Mesothelial cell of epicardium (in vitro differentiated cells): ENCODE data around the gene MBP. TPM values are rescaled to one million over a fixed set of nuclear protein-coding genes. Genes with fewer than 3 reads are reported as not detected.

Source experiments
- DNase-seq, 2 experiments: peaks; one replicate each; pipeline ENCODE4 v3.0.0; 2021; ENCODE audit warnings: low spot score in 2 of 2; ENCODE audit not compliant: unreplicated experiment in 2 of 2
- H3K27ac Mint-ChIP-seq: 2 replicates; pipeline ENCODE4 v1.8.0; 2021; ENCODE audit warnings: mixed read lengths
- H3K27me3 Mint-ChIP-seq: 2 replicates; pipeline ENCODE4 v1.8.0; 2021; ENCODE audit warnings: low read depth, mixed read lengths
- H3K36me3 Mint-ChIP-seq: 2 replicates; pipeline ENCODE4 v1.8.0; 2021; ENCODE audit warnings: mixed read lengths
- H3K4me1 Mint-ChIP-seq: 2 replicates; pipeline ENCODE4 v1.8.0; 2021; ENCODE audit warnings: mixed read lengths
- H3K4me3 Mint-ChIP-seq: 2 replicates; pipeline ENCODE4 v1.8.0; 2021; ENCODE audit warnings: mild to moderate bottlenecking, moderate library complexity, mixed read lengths
- H3K9me3 Mint-ChIP-seq: 2 replicates; pipeline ENCODE4 v1.8.0; 2021; ENCODE audit warnings: mixed read lengths
- total RNA-seq: library from RNA; stranded (reverse); gene quantifications from 3 replicates; pipeline ENCODE4 v1.2.1, GENCODE V29; 2021
- TF ChIP-seq, protein P1 (sequence below): fragments of 200-600 bp; sonication (generic); IDR thresholded peaks from one replicate; pipeline ENCODE4 v1.5.0; 2021; ENCODE audit warnings: antibody characterized with exemption; ENCODE audit not compliant: unreplicated experiment

MBP gene
- total RNA-seq, 1 donor from 2014 or later = 20.8 TPM

DNA sequence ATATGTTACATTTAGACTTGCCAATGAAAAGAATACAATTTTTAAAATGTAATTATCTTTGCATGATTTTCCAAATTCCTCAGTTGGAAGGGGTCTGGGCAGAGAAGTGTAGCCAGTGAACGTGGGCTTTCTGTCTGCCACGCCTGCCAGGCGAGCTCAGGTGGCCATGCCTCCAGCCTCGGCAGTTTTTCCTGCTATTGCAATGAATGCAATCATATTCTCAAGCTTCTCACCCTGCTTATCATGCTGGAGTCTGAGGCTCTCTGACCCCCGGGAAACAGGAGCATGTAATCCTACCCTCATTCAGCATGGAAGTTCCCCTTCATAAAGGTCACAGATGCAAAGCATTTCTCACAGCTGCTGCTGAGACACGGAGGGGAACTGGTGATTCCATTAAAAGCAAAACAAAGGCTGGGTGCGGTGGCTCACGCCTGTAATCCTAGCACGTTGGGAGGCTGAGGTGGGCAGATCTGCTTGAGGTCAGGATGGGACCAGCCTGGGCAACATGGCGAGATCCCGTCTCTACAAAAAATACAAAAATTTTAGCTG is 154.8 kb downstream of the MBP start:
- no peak for DNase-seq
- Mint-ChIP-seq H3K9me3 (no peaks in the 10 kb centered on the region), H3K4me1 (peaks cover 2% of the 10 kb centered on the region), H3K4me3 (no peak overlapping the region), H3K27ac (no peak overlapping the region), H3K36me3 (peaks cover 4% of the 10 kb centered on the region), H3K27me3 (peaks cover 2% of the 10 kb centered on the region)
- TF ChIP-seq, protein P1, sequence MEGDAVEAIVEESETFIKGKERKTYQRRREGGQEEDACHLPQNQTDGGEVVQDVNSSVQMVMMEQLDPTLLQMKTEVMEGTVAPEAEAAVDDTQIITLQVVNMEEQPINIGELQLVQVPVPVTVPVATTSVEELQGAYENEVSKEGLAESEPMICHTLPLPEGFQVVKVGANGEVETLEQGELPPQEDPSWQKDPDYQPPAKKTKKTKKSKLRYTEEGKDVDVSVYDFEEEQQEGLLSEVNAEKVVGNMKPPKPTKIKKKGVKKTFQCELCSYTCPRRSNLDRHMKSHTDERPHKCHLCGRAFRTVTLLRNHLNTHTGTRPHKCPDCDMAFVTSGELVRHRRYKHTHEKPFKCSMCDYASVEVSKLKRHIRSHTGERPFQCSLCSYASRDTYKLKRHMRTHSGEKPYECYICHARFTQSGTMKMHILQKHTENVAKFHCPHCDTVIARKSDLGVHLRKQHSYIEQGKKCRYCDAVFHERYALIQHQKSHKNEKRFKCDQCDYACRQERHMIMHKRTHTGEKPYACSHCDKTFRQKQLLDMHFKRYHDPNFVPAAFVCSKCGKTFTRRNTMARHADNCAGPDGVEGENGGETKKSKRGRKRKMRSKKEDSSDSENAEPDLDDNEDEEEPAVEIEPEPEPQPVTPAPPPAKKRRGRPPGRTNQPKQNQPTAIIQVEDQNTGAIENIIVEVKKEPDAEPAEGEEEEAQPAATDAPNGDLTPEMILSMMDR = no peak

DNA sequence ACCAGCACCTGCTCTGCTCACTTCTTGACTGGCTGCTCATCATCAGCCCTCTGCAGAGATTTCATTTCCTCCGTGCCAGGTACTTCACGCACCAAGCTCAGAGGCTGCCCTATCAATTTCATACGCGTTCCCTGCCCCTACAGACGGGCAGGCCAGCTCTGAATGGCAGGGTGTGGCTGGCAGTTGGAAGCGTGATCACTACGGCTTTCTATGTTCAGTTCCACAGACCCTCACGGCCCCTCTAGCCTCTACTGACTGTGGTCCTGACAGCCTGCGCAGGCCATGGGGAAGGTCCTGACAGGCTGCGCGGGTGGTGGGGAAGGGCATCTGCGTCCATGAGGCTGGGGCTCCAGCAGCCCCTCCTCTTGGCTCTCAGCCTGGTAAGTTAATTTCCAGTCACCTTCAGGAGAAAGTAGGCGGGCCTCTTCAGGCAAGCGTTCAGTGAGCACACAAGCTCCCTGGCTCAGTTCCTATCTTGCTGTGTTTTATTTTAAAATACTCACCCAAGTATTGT is 155.4 kb downstream of the MBP start:
- Mint-ChIP-seq H3K27me3 (peaks cover 2% of the 10 kb centered on the region), H3K9me3 (no peaks in the 10 kb centered on the region), H3K4me3 (no peak overlapping the region), H3K36me3 (peaks cover 4% of the 10 kb centered on the region), H3K27ac (no peak overlapping the region), H3K4me1 (peaks cover 2% of the 10 kb centered on the region)
- TF ChIP-seq, protein P1 = no peak
- DNase-seq = no peak

DNA sequence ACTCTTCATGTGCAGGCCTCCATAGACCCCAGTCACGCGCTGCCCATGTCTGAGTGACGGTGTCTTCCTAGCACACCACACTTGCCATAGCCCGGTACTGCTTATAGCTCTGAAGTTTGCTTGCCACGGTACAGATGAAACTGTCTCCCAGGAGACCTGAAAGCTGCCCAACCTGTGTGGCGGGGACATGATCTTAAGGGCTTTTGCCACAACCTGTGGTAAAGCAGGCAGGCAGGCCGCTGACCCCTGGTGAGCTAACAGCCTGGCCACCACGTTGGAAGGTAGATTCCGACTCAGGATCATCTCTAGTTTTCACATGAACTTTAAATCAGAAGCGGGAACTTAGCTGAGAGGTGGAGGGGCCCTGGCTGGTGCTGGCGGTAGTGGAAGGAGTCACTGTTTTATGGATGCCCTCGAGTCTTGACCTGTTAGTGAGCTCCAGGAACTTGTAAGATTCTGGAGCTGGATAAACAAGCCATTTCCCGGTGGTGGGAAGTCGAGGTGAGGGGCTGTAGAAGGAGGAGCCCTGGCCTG is 156.9 kb downstream of the MBP start:
- H3K9me3 Mint-ChIP-seq = no peaks in the 10 kb centered on the region
- no peak overlapping the region for H3K4me3 Mint-ChIP-seq
- H3K36me3 Mint-ChIP-seq = peaks cover 6% of the 10 kb centered on the region
- TF ChIP-seq, protein P1 = no peak
- H3K27ac Mint-ChIP-seq = no peak overlapping the region
- no peak for DNase-seq
- H3K27me3 Mint-ChIP-seq = no peaks in the 10 kb centered on the region
- peaks cover 4% of the 10 kb centered on the region for H3K4me1 Mint-ChIP-seq

DNA sequence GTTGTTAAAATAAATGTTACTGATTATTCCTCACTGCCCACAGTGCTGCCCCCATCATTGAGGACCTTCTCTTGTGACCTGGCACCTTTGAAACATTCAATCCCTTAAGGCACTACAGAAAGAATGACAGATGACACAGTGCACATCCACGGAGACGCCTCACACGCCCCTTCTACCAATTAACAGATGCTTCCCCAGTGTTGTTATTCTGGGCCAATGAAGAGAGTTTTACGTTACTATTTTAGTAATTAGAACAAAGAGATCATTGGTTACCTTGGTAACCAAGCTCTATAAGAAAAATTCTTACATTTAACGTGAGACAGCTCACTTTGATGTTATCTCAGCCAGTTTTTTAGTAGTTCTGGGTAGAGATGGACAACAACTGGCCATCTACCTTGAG is 158.2 kb downstream of the MBP start:
- Mint-ChIP-seq H3K36me3 (peaks cover 1% of the 10 kb centered on the region), H3K4me1 (peaks cover 4% of the 10 kb centered on the region), H3K27ac (no peak overlapping the region), H3K9me3 (no peaks in the 10 kb centered on the region), H3K4me3 (no peak overlapping the region), H3K27me3 (no peaks in the 10 kb centered on the region)
- TF ChIP-seq, protein P1 = no peak
- no peak for DNase-seq

DNA sequence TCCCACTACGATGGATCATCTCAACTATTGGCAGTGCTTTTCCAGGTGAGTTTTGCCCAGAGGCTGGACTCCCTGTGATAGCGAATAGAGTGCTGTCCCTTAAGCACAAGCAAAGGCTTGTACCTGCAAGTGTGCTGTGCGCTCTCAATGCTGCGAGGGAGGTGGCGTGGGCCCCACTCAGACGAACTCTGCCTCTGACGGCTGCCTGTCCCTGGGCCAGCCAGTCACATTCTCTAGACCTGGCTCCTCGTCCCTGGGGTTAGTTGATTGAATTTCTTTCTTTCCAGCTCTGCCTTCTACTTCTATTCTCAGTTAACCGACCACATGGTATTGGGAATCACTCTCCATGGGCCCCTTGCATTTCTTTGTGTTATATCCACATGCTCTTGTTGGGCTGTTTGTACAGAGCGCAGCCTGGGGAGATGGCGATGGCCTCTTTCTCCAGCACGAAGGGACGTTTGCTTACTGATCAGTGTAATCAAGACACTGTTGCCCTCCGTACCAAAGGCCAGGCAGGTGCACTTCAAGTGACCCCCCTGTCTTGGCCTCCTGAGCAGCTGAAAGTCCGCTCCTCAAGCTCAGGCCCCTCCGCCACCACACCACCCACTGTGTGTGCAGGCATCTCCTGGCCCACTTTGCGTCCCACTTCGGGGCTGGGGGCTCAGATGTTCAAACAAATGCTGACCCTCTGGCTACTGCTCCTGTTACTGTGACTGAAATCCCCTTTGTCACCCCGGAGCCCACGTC is 158.9 kb downstream of the MBP start:
- peaks cover 4% of the 10 kb centered on the region for H3K4me1 Mint-ChIP-seq
- no peak for DNase-seq
- no peak overlapping the region for H3K27ac Mint-ChIP-seq
- TF ChIP-seq, protein P1 = no peak
- H3K27me3 Mint-ChIP-seq = no peaks in the 10 kb centered on the region
- no peak overlapping the region for H3K4me3 Mint-ChIP-seq
- H3K9me3 Mint-ChIP-seq = no peaks in the 10 kb centered on the region
- H3K36me3 Mint-ChIP-seq = peaks cover 1% of the 10 kb centered on the region
